ENCODE measurements around the gene ADARB2.
"Not testable (repeated sequence)": the region's sequence is repeated elsewhere in the genome, so short reads cannot be mapped to it uniquely, and the experiment has no call there.

ADARB2 gene

GRCh38 chr10:1432161-1432560 is 305.2 kb downstream of the ADARB2 start:
- Histone ChIP-seq H3K27me3 (ENCODE audit: insufficient read depth, poor library complexity, severe bottlenecking) (no peaks in the 10 kb centered on the region), H3K4me3 (replicated peaks; ENCODE audit: insufficient read depth, low read length) (no peak overlapping the region), H3K27ac (replicated peaks) (no peak overlapping the region)
- DNase-seq (ENCODE audit: low read depth in 1 of 2, low spot score in 1 of 2): no peak
- no peak for TF ChIP-seq POLR2AphosphoS5 (IDR thresholded peaks at IDR 0.05; ENCODE audit: low read depth)
- TF ChIP-seq REST (IDR thresholded peaks at IDR 0.05; ENCODE audit: insufficient replicate concordance, low read depth): no peak
- TF ChIP-seq, protein P1, sequence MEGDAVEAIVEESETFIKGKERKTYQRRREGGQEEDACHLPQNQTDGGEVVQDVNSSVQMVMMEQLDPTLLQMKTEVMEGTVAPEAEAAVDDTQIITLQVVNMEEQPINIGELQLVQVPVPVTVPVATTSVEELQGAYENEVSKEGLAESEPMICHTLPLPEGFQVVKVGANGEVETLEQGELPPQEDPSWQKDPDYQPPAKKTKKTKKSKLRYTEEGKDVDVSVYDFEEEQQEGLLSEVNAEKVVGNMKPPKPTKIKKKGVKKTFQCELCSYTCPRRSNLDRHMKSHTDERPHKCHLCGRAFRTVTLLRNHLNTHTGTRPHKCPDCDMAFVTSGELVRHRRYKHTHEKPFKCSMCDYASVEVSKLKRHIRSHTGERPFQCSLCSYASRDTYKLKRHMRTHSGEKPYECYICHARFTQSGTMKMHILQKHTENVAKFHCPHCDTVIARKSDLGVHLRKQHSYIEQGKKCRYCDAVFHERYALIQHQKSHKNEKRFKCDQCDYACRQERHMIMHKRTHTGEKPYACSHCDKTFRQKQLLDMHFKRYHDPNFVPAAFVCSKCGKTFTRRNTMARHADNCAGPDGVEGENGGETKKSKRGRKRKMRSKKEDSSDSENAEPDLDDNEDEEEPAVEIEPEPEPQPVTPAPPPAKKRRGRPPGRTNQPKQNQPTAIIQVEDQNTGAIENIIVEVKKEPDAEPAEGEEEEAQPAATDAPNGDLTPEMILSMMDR (IDR thresholded peaks at IDR 0.05; ENCODE audit: insufficient read depth, low read length): no peak
- no peak for TF ChIP-seq GABPA (IDR thresholded peaks at IDR 0.05; ENCODE audit: low read depth)
- no peak for TF ChIP-seq SPI1 (IDR thresholded peaks at IDR 0.05; ENCODE audit: borderline replicate concordance, low read depth)

GRCh38 chr10:1431229-1431628 is 306.1 kb downstream of the ADARB2 start:
- Histone ChIP-seq H3K4me3 (replicated peaks; ENCODE audit: insufficient read depth, low read length) (no peak overlapping the region), H3K27me3 (ENCODE audit: insufficient read depth, poor library complexity, severe bottlenecking) (no peaks in the 10 kb centered on the region), H3K27ac (replicated peaks) (no peak overlapping the region)
- TF ChIP-seq GABPA (IDR thresholded peaks at IDR 0.05; ENCODE audit: low read depth): no peak
- TF ChIP-seq REST (IDR thresholded peaks at IDR 0.05; ENCODE audit: insufficient replicate concordance, low read depth): no peak
- TF ChIP-seq, protein P1 (IDR thresholded peaks at IDR 0.05; ENCODE audit: insufficient read depth, low read length): no peak
- no peak for TF ChIP-seq SPI1 (IDR thresholded peaks at IDR 0.05; ENCODE audit: borderline replicate concordance, low read depth)
- TF ChIP-seq POLR2AphosphoS5 (IDR thresholded peaks at IDR 0.05; ENCODE audit: low read depth): no peak
- no peak for DNase-seq (ENCODE audit: low read depth in 1 of 2, low spot score in 1 of 2)

- not testable (repeated sequence) for H3K27me3 ChIP-seq (ENCODE audit: insufficient read depth, poor library complexity, severe bottlenecking); H3K27ac ChIP-seq (replicated peaks); H3K4me3 ChIP-seq (replicated peaks; ENCODE audit: insufficient read depth, low read length); DNase-seq (ENCODE audit: low read depth in 1 of 2, low spot score in 1 of 2)
Observed at GRCh38 chr10:1427521-1428186, 309.7 kb downstream of the ADARB2 start.

DNA sequence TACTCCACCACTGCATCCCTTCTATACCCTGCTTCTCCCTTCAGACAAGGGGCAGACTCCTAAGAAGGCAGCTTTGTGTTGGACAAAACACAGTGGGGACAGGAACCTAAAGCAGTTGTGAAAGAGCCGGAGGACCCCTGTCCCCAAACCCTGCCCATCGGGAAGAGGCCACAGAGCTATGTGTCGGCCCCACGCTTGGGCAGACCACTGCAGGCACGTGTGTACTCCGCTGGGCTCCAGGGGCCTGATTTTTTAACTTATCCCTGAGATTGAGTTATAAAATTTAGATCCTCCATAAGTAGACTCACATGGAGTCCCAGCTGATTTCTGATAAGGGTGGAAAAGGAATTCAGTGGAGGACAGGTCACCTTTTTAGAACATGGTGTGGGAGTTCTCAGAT is 310.5 kb downstream of the ADARB2 start:
- no peak for DNase-seq (ENCODE audit: low read depth in 1 of 2, low spot score in 1 of 2)
- H3K4me3 ChIP-seq (replicated peaks; ENCODE audit: insufficient read depth, low read length): no peak overlapping the region
- no peak overlapping the region for H3K27ac ChIP-seq (replicated peaks)
- no peaks in the 10 kb centered on the region for H3K27me3 ChIP-seq (ENCODE audit: insufficient read depth, poor library complexity, severe bottlenecking)
- TF ChIP-seq, protein P1 (IDR thresholded peaks at IDR 0.05; ENCODE audit: insufficient read depth, low read length): no peak
- no peak for TF ChIP-seq REST (IDR thresholded peaks at IDR 0.05; ENCODE audit: insufficient replicate concordance, low read depth)
- no peak for TF ChIP-seq POLR2AphosphoS5 (IDR thresholded peaks at IDR 0.05; ENCODE audit: low read depth)
- no peak for TF ChIP-seq GABPA (IDR thresholded peaks at IDR 0.05; ENCODE audit: low read depth)
- no peak for TF ChIP-seq SPI1 (IDR thresholded peaks at IDR 0.05; ENCODE audit: borderline replicate concordance, low read depth)

All from HL-60 (cell line).